Testis (tissue), 2 donors: ENCODE results near the gene PITPNM1.

Experiments
- CTCF ChIP-seq, 3 experiments: fragments of 450-650 bp in 2 of 3; fragments of 200-600 bp in 1 of 3; sonication (generic) in 1 of 3; IDR thresholded peaks; one replicate each; pipeline ENCODE4 v1.5.1; 2016 to 2019; ENCODE audit warnings: antibody characterized with exemption in 3 of 3, mild to moderate bottlenecking in 2 of 3, moderate library complexity in 1 of 3
- POLR2A ChIP-seq: fragments of 450-650 bp; IDR thresholded peaks from one replicate; pipeline ENCODE4 v1.6.1; 2017; ENCODE audit warnings: antibody characterized with exemption, mild to moderate bottlenecking, moderate library complexity

GRCh38 chr11:67449116-67449844 lies 55.9 kb downstream of the PITPNM1 start:
- TF ChIP-seq POLR2A: no peak
- TF ChIP-seq CTCF (IDR thresholded peaks at IDR 0.05): no peak
